ENCODE results near the gene TSPEAR. TPM values are rescaled to one million over a fixed set of nuclear protein-coding genes. Genes with fewer than 3 reads are reported as not detected.
"Not testable (repeated sequence)": the region's sequence is repeated elsewhere in the genome, so short reads cannot be mapped to it uniquely, and the experiment has no call there.

Gene TSPEAR
- polyA plus RNA-seq, 2 donors, result 0.01 to 0.04 TPM

DNA sequence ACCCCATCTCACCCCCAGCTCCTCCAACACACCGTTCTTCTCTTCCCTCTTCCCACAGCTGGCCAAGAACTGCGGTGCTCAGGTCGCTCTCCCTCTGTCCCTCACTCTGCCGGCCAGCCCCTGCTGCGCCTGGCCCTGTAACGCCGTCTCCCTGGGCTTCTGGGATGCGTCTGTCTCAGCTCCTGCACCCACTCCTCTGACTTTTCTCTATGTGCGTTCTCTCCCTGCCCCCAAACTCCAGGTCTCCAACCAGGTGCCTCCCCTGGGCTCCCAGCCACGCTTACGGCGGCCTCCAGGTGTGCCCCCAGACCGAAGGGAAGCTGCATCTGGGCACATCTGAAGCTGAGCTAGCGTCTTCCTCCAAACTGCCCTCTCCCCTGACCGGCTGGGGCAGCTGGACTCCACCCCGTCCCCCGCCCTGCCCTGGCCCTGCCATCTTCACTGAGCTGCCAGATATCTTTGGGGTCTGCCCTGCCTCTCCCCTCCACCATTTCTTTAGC is 11.8 kb downstream of the TSPEAR start:
- peaks cover 0 to 4% of the 10 kb centered on the region in 2 donors for H3K27me3 ChIP-seq (ENCODE audit: control insufficient read depth in 1 of 2, insufficient read depth in 2 of 2, low read length in 2 of 2)
- WGBS, 2 donors, result 59 to 69% methylated on average over 17 of the region's 17 CpGs
- no peaks in the 10 kb centered on the region for H3K4me1 ChIP-seq (ENCODE audit: control insufficient read depth in 2 of 2, insufficient read depth in 2 of 2, low read length in 1 of 2)
- H3K36me3 ChIP-seq (ENCODE audit: control insufficient read depth in 2 of 2, insufficient read depth in 2 of 2, low read length in 1 of 2), result no peaks in the 10 kb centered on the region
- no peak overlapping the region for H3K4me3 ChIP-seq (ENCODE audit: low read depth in 1 of 2, low read length in 2 of 2)
- peaks cover 0 to 3% of the 10 kb centered on the region in 2 donors for H3K9me3 ChIP-seq (ENCODE audit: control insufficient read depth in 2 of 2, insufficient read depth in 1 of 2, low read depth in 1 of 2, low read length in 1 of 2)
- H3K27ac ChIP-seq (ENCODE audit: low read depth in 2 of 2, low read length in 1 of 2), result no peak overlapping the region

- no peak overlapping the region for H3K4me3 ChIP-seq (ENCODE audit: low read depth in 1 of 2, low read length in 2 of 2)
- H3K9me3 ChIP-seq (ENCODE audit: control insufficient read depth in 2 of 2, insufficient read depth in 1 of 2, low read depth in 1 of 2, low read length in 1 of 2), result peaks cover 0 to 3% of the 10 kb centered on the region in 2 donors
- no peaks in the 10 kb centered on the region for H3K4me1 ChIP-seq (ENCODE audit: control insufficient read depth in 2 of 2, insufficient read depth in 2 of 2, low read length in 1 of 2)
- H3K27ac ChIP-seq (ENCODE audit: low read depth in 2 of 2, low read length in 1 of 2), result no peak overlapping the region
- WGBS, 2 donors, result 34 to 45% methylated on average over 35 of the region's 35 CpGs
- no peaks in the 10 kb centered on the region for H3K36me3 ChIP-seq (ENCODE audit: control insufficient read depth in 2 of 2, insufficient read depth in 2 of 2, low read length in 1 of 2)
- peaks cover 0 to 4% of the 10 kb centered on the region in 2 donors for H3K27me3 ChIP-seq (ENCODE audit: control insufficient read depth in 1 of 2, insufficient read depth in 2 of 2, low read length in 2 of 2)
Measured at GRCh38 chr21:44697811-44698734, 13.3 kb downstream of the TSPEAR start.

DNA sequence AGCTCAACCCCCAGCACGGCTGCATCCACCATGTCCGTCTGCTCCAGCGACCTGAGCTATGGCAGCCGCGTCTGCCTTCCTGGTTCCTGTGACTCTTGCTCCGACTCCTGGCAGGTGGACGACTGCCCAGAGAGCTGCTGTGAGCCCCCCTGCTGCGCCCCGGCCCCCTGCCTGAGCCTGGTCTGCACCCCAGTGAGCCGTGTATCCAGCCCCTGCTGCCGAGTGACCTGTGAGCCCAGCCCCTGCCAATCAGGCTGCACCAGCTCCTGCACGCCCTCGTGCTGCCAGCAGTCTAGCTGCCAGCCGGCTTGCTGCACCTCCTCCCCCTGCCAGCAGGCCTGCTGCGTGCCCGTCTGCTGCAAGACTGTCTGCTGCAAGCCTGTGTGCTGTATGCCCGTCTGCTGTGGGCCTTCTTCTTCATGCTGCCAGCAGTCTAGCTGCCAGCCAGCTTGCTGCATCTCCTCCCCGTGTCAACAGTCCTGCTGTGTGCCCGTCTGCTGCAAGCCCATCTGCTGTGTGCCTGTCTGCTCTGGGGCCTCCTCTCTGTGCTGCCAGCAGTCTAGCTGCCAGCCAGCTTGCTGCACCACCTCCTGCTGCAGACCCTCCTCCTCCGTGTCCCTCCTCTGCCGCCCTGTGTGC is 14.1 kb downstream of the TSPEAR start, which contains the start of gene KRTAP10-12:
KRTAP10-12 (plus strand) TSS at position 1 of the 639 bp plus-strand sequence; CDS start at position 31, 30 bp downstream.
- H3K27me3 ChIP-seq (ENCODE audit: control insufficient read depth in 1 of 2, insufficient read depth in 2 of 2, low read length in 2 of 2), result not testable (repeated sequence)

GRCh38 chr21:44696572-44696971 is 14.8 kb downstream of the TSPEAR start:
- no peaks in the 10 kb centered on the region for H3K9me3 ChIP-seq (ENCODE audit: control insufficient read depth in 2 of 2, insufficient read depth in 1 of 2, low read depth in 1 of 2, low read length in 1 of 2)
- no peaks in the 10 kb centered on the region for H3K4me1 ChIP-seq (ENCODE audit: control insufficient read depth in 2 of 2, insufficient read depth in 2 of 2, low read length in 1 of 2)
- H3K4me3 ChIP-seq (ENCODE audit: low read depth in 1 of 2, low read length in 2 of 2), result no peak overlapping the region
- peaks cover 0 to 4% of the 10 kb centered on the region in 2 donors for H3K27me3 ChIP-seq (ENCODE audit: control insufficient read depth in 1 of 2, insufficient read depth in 2 of 2, low read length in 2 of 2)
- H3K27ac ChIP-seq (ENCODE audit: low read depth in 2 of 2, low read length in 1 of 2), result no peak overlapping the region
- WGBS, 2 donors, result 63 to 77% methylated on average over 10 of the region's 10 CpGs
- H3K36me3 ChIP-seq (ENCODE audit: control insufficient read depth in 2 of 2, insufficient read depth in 2 of 2, low read length in 1 of 2), result no peaks in the 10 kb centered on the region

More for the DNA sequence above, 14.1 kb downstream of the TSPEAR start, which contains the start of gene KRTAP10-12:
- not testable (repeated sequence) for H3K4me1 ChIP-seq (ENCODE audit: control insufficient read depth in 2 of 2, insufficient read depth in 2 of 2, low read length in 1 of 2); H3K27ac ChIP-seq (ENCODE audit: low read depth in 2 of 2, low read length in 1 of 2); H3K9me3 ChIP-seq (ENCODE audit: control insufficient read depth in 2 of 2, insufficient read depth in 1 of 2, low read depth in 1 of 2, low read length in 1 of 2); H3K4me3 ChIP-seq (ENCODE audit: low read depth in 1 of 2, low read length in 2 of 2); H3K36me3 ChIP-seq (ENCODE audit: control insufficient read depth in 2 of 2, insufficient read depth in 2 of 2, low read length in 1 of 2)
- 35 to 43% methylated on average over 16 to 21 of the region's 21 CpGs for WGBS, 2 donors

GRCh38 chr21:44695641-44696040 is 15.7 kb downstream of the TSPEAR start:
- Histone ChIP-seq H3K36me3 (ENCODE audit: control insufficient read depth in 2 of 2, insufficient read depth in 2 of 2, low read length in 1 of 2) (no peaks in the 10 kb centered on the region), H3K4me3 (ENCODE audit: low read depth in 1 of 2, low read length in 2 of 2) (no peak overlapping the region), H3K27me3 (ENCODE audit: control insufficient read depth in 1 of 2, insufficient read depth in 2 of 2, low read length in 2 of 2) (peaks cover 0 to 1% of the 10 kb centered on the region in 2 donors), H3K9me3 (ENCODE audit: control insufficient read depth in 2 of 2, insufficient read depth in 1 of 2, low read depth in 1 of 2, low read length in 1 of 2) (no peaks in the 10 kb centered on the region), H3K27ac (ENCODE audit: low read depth in 2 of 2, low read length in 1 of 2) (no peak overlapping the region), H3K4me1 (ENCODE audit: control insufficient read depth in 2 of 2, insufficient read depth in 2 of 2, low read length in 1 of 2) (no peaks in the 10 kb centered on the region)
- 76 to 80% methylated on average over 8 of the region's 8 CpGs for WGBS, 2 donors

- Histone ChIP-seq H3K4me1 (ENCODE audit: control insufficient read depth in 2 of 2, insufficient read depth in 2 of 2, low read length in 1 of 2) (no peaks in the 10 kb centered on the region), H3K9me3 (ENCODE audit: control insufficient read depth in 2 of 2, insufficient read depth in 1 of 2, low read depth in 1 of 2, low read length in 1 of 2) (no peaks in the 10 kb centered on the region), H3K4me3 (ENCODE audit: low read depth in 1 of 2, low read length in 2 of 2) (no peak overlapping the region), H3K36me3 (ENCODE audit: control insufficient read depth in 2 of 2, insufficient read depth in 2 of 2, low read length in 1 of 2) (no peaks in the 10 kb centered on the region), H3K27me3 (ENCODE audit: control insufficient read depth in 1 of 2, insufficient read depth in 2 of 2, low read length in 2 of 2) (no peaks in the 10 kb centered on the region), H3K27ac (ENCODE audit: low read depth in 2 of 2, low read length in 1 of 2) (no peak overlapping the region)
- WGBS, 2 donors, result 69% methylated on average over 8 of the region's 8 CpGs
Measured at GRCh38 chr21:44695184-44695583, 16.2 kb downstream of the TSPEAR start.

- Histone ChIP-seq H3K9me3 (ENCODE audit: control insufficient read depth in 2 of 2, insufficient read depth in 1 of 2, low read depth in 1 of 2, low read length in 1 of 2) (no peaks in the 10 kb centered on the region), H3K27ac (ENCODE audit: low read depth in 2 of 2, low read length in 1 of 2) (no peak overlapping the region)
- WGBS, 2 donors, result 72 to 76% methylated on average over 11 of the region's 11 CpGs
Measured at GRCh38 chr21:44694776-44695175, 16.6 kb downstream of the TSPEAR start.

DNA sequence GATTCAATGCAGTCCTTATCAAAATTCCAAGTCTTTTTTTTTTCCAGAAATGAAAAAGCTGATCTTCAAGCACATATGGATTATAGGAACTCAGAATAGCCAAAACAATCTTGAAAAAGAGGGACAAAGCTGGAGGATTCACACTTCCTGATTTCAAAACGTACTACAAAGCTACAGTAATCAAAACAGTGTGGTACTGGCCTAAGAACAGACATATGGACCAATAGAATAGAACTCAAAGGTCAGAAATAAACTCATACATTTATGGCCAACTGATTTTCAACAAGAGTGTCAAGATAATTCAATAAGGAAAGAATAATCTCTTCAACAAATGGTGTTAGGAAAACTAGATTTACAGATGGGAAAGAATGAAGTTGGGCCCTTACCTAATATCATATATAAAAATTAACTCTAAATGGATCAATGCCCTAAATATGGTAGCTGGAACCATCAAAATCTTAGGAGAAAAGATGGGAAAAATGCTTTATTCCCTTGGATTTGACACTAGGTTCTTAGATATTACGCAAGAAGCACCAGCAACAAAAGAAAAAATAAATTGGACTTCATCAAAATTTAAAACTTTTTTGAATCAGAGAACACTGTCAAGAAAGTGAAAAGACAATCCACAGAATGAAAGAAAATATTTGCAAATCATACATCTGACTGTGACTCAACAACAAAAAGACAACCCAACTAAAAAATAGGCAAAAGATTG is 18.4 kb downstream of the TSPEAR start:
- WGBS, 2 donors, result 50% methylated on average over 2 of the region's 2 CpGs

More at GRCh38 chr21:44694776-44695175, 16.6 kb downstream of the TSPEAR start:
- no peaks in the 10 kb centered on the region for H3K36me3 ChIP-seq (ENCODE audit: control insufficient read depth in 2 of 2, insufficient read depth in 2 of 2, low read length in 1 of 2)
- no peaks in the 10 kb centered on the region for H3K4me1 ChIP-seq (ENCODE audit: control insufficient read depth in 2 of 2, insufficient read depth in 2 of 2, low read length in 1 of 2)
- H3K4me3 ChIP-seq (ENCODE audit: low read depth in 1 of 2, low read length in 2 of 2), result no peak overlapping the region
- no peaks in the 10 kb centered on the region for H3K27me3 ChIP-seq (ENCODE audit: control insufficient read depth in 1 of 2, insufficient read depth in 2 of 2, low read length in 2 of 2)

DNA sequence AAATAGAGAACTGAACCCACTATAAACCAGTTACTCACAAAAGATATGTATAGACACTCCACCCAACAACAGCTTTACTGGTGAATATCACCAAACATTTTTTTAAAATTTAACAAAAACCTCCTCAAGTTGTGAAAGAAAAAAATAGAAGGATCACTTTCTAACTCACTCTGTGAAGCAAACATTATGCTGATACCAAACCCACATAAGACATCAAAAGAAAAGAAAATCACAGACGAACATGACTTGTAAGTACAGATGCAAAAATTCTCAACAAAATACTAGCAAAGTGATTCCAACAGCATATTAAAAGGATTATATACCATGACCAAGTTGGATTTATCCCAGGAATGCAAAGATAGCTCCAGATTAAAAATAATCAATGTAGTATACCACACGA is 19.7 kb downstream of the TSPEAR start:
- Histone ChIP-seq H3K4me3 (ENCODE audit: low read depth in 1 of 2, low read length in 2 of 2) (no peak overlapping the region), H3K27me3 (ENCODE audit: control insufficient read depth in 1 of 2, insufficient read depth in 2 of 2, low read length in 2 of 2) (peaks cover 0 to 2% of the 10 kb centered on the region in 2 donors), H3K27ac (ENCODE audit: low read depth in 2 of 2, low read length in 1 of 2) (no peak overlapping the region), H3K36me3 (ENCODE audit: control insufficient read depth in 2 of 2, insufficient read depth in 2 of 2, low read length in 1 of 2) (no peaks in the 10 kb centered on the region), H3K4me1 (ENCODE audit: control insufficient read depth in 2 of 2, insufficient read depth in 2 of 2, low read length in 1 of 2) (no peaks in the 10 kb centered on the region), H3K9me3 (ENCODE audit: control insufficient read depth in 2 of 2, insufficient read depth in 1 of 2, low read depth in 1 of 2, low read length in 1 of 2) (no peaks in the 10 kb centered on the region)
- 35 to 42% methylated on average over 2 of the region's 2 CpGs for WGBS, 2 donors

More for the DNA sequence above, 18.4 kb downstream of the TSPEAR start:
- Histone ChIP-seq H3K27ac (ENCODE audit: low read depth in 2 of 2, low read length in 1 of 2) (no peak overlapping the region), H3K4me1 (ENCODE audit: control insufficient read depth in 2 of 2, insufficient read depth in 2 of 2, low read length in 1 of 2) (no peaks in the 10 kb centered on the region), H3K9me3 (ENCODE audit: control insufficient read depth in 2 of 2, insufficient read depth in 1 of 2, low read depth in 1 of 2, low read length in 1 of 2) (no peaks in the 10 kb centered on the region), H3K27me3 (ENCODE audit: control insufficient read depth in 1 of 2, insufficient read depth in 2 of 2, low read length in 2 of 2) (peaks cover 0 to 2% of the 10 kb centered on the region in 2 donors), H3K36me3 (ENCODE audit: control insufficient read depth in 2 of 2, insufficient read depth in 2 of 2, low read length in 1 of 2) (no peaks in the 10 kb centered on the region), H3K4me3 (ENCODE audit: low read depth in 1 of 2, low read length in 2 of 2) (no peak overlapping the region)
